ENCODE results near the gene IGF2BP2. TPM values are rescaled to one million over a fixed set of nuclear protein-coding genes. Genes with fewer than 3 reads are reported as not detected.

The IGF2BP2 gene
- total RNA-seq, 1 experiment from 2014 or later: 135 TPM

- DNase-seq (ENCODE audit: low read depth, low spot score) (no peak), ATAC-seq (no peak)
- H3K9me3 ChIP-seq (ENCODE audit: control insufficient read depth in 1 of 2, insufficient read depth in 1 of 2, low read depth in 1 of 2, low read length in 2 of 2): no peaks in the 10 kb centered on the region
- BruUV-seq (replicated peaks): no TSS peak
- no peaks in the 10 kb centered on the region for H4K20me1 ChIP-seq (ENCODE audit: insufficient read depth)
- no peaks in the 10 kb centered on the region for H3K79me2 ChIP-seq (ENCODE audit: insufficient read depth, low read length)
- no peak overlapping the region for H3K9ac ChIP-seq (ENCODE audit: low read length)
- no peak overlapping the region for H3K4me2 ChIP-seq (ENCODE audit: low read length)
- H3K4me3 ChIP-seq (replicated peaks in 1 of 2; ENCODE audit: low read depth in 1 of 2, low read length in 2 of 2): no peak overlapping the region
- H3K4me1 ChIP-seq (ENCODE audit: control insufficient read depth in 1 of 2, insufficient read depth in 2 of 2, low read length in 2 of 2): no peaks in the 10 kb centered on the region
- no peak overlapping the region for H3K27ac ChIP-seq (ENCODE audit: low read depth, low read length)
- H2AFZ ChIP-seq (ENCODE audit: low read depth, low read length, poor library complexity, severe bottlenecking): no peak overlapping the region
- TF ChIP-seq CTCF (IDR thresholded peaks at IDR 0.05 in 2 of 3, conservative IDR thresholded peaks at IDR 0.05 in 1 of 3; ENCODE audit: borderline replicate concordance in 1 of 3, insufficient read depth in 1 of 3, low read depth in 2 of 3, low read length in 2 of 3): no peak
- no peak for TF ChIP-seq ZBTB33 (IDR thresholded peaks at IDR 0.05; ENCODE audit: extremely low read depth, insufficient replicate concordance, low read length)
- no peak for TF ChIP-seq FOSL1 (IDR thresholded peaks at IDR 0.05; ENCODE audit: low read depth)
- no peak for TF ChIP-seq POLR2A (IDR thresholded peaks at IDR 0.05; ENCODE audit: borderline replicate concordance, extremely low read depth, insufficient read depth, insufficient read length)
- TF ChIP-seq ZNF274 (IDR thresholded peaks at IDR 0.05; ENCODE audit: low read depth, low read length): no peak
- no peak for TF ChIP-seq YY1 (IDR thresholded peaks at IDR 0.05; ENCODE audit: extremely low read depth, insufficient replicate concordance, low read depth, low read length)
- TF ChIP-seq EGR1 (IDR thresholded peaks at IDR 0.05; ENCODE audit: low read depth): no peak
- no peak for TF ChIP-seq ZFX (IDR thresholded peaks at IDR 0.05)
- intact Hi-C loops (cut with micrococcal nuclease): no loop called here
- POLR2A ChIA-PET: no interaction called here
- CTCF ChIA-PET: no interaction called here
- RAD21 ChIA-PET (ENCODE audit: low non-redundant PET in 1 of 2, low total read pairs in 2 of 2, uncharacterized antibody in 2 of 2, unreplicated experiment in 2 of 2): no interaction called here
- H3K9me2 ChIP-seq (ENCODE audit: insufficient read depth): no peaks in the 10 kb centered on the region
- no peaks in the 10 kb centered on the region for H3K36me3 ChIP-seq (ENCODE audit: control insufficient read depth in 1 of 2, insufficient read depth in 2 of 2, low read length in 2 of 2)
- no peaks in the 10 kb centered on the region for H3K27me3 ChIP-seq (ENCODE audit: insufficient read depth, low read length)
Observed at GRCh38 chr3:185862920-185863319, 38.1 kb upstream of the IGF2BP2 start.

Data from HCT116 (cell line).